GOT3 (cell line): Measurements from ENCODE around the gene PGBD1.

Experiments used
- DNase-seq: peaks from one replicate; lab custom pipeline; 2025; ENCODE audit warnings: mixed read lengths; lab: John Stamatoyannopoulos, UW

PGBD1 gene, protein sequence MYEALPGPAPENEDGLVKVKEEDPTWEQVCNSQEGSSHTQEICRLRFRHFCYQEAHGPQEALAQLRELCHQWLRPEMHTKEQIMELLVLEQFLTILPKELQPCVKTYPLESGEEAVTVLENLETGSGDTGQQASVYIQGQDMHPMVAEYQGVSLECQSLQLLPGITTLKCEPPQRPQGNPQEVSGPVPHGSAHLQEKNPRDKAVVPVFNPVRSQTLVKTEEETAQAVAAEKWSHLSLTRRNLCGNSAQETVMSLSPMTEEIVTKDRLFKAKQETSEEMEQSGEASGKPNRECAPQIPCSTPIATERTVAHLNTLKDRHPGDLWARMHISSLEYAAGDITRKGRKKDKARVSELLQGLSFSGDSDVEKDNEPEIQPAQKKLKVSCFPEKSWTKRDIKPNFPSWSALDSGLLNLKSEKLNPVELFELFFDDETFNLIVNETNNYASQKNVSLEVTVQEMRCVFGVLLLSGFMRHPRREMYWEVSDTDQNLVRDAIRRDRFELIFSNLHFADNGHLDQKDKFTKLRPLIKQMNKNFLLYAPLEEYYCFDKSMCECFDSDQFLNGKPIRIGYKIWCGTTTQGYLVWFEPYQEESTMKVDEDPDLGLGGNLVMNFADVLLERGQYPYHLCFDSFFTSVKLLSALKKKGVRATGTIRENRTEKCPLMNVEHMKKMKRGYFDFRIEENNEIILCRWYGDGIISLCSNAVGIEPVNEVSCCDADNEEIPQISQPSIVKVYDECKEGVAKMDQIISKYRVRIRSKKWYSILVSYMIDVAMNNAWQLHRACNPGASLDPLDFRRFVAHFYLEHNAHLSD

GRCh38 chr6:28281288-28282064, at the start of gene PGBD1:
Gene PGBD1, plus strand, starts transcription at chr6:28281572. Its CDS starts 2,242 bp downstream, at chr6:28283814.
- peak; percentile 12 for DNase-seq

DNA sequence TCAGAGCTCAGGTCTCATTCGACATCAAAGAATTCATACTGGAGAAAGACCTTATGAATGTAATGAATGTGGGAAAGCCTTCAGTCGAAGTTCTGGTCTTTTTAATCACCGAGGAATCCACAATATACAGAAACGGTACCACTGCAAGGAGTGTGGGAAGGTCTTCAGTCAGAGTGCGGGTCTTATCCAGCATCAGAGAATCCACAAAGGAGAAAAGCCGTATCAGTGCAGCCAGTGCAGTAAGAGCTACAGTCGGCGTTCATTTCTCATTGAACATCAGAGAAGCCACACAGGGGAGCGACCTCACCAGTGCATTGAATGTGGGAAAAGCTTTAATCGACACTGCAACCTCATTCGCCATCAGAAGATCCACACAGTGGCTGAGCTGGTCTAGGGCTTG, 48.6 kb upstream of the PGBD1 start:
- DNase-seq = no peak

- DNase-seq = no peak
Measured at GRCh38 chr6:28235912-28236452, 45.4 kb upstream of the PGBD1 start.

DNA sequence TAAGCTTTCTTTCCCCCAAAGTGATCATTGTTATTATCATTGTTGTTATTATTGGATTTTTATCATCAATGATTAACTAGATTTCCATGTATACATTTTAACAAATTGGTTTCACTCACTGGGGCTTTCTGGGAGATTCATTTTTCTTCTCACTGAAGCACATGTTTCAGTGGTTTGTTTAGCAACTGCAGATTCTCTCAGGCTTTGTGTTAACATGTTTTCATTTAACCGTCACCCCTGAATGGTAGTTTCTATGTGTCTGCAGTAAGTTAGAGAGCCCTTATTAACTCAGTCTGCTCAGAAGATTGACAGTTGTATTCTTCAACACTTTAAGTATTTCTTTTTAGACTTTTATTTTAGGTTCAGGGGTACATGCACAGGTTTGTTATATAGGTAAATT, 41.7 kb upstream of the PGBD1 start:
- DNase-seq = no peak

- no peak for DNase-seq
Measured at GRCh38 chr6:28240471-28240870, 40.9 kb upstream of the PGBD1 start.

GRCh38 chr6:28243946-28244345, 37.4 kb upstream of the PGBD1 start:
- DNase-seq = no peak

DNA sequence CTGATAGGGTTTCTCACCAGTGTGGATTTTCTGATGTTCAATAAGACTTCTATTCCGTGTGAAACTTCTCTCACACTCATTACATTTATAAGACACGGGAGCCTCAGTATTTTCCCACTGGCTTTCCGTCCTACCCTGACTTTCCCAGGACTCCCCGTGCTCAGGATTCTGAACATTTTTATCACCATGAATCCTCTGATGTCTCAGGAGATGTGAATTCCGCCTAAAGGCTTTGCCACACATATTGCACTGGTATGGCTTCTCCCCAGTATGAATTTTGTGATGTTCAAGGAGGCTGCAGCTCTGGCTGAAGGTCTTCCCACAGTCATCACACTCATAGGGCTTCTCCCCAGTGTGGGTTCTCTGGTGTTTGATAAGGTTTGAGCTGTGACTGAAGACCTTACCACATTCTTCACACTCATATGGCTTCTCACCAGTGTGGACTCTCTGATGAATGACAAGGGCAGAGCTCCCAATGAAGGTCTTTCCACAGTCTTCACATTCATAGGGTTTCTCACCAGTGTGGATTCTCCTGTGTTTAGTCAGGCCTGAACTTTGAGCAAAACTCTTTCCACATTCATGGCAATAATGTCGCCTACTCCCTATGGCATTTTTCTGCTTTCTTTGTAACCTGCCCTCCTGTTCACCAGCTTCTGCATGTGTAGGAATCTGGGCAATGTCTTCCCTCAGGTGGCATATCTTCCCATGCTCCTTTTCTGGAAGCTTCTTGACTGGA, 36.0 kb upstream of the PGBD1 start:
- no peak for DNase-seq

DNA sequence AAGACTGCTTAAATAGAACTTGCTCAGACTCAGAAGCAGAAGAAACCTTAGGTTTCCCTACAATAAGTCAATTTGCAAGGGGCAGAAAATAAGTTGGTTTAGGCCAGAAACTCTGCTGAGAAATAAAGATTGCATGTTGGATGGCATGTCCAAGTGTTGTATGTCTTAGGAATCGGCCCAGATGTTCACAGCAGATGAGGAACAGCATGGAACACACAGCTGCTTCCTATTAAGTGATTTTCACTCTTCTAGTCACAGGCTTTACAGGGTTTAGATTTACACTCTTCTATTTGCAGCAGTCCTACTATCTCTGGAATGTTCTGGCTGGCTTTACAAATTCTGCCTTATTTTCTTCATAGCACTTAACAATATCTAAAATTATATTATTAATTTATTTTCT, 32.5 kb upstream of the PGBD1 start:
- DNase-seq = no peak

GRCh38 chr6:28250747-28251146, 30.6 kb upstream of the PGBD1 start:
- DNase-seq = no peak

DNA sequence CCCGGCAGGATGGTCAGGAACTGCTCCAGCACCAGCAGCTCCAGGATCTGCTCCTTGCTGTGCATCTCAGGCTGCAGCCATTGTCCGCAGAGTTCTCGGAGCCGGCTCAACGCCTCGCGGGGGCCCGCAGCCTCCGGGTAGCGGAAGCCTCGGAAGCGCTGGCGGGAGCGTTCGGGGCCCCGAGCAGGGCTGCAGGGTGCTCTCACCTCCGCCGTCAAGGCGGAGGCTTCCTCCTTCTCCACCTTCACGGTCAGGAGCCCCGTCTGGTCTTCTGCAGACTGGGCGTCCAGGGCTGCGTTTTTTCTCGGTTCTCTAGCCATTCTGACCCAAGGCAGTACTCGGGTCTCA, 29.7 kb upstream of the PGBD1 start:
- DNase-seq = no peak

DNA sequence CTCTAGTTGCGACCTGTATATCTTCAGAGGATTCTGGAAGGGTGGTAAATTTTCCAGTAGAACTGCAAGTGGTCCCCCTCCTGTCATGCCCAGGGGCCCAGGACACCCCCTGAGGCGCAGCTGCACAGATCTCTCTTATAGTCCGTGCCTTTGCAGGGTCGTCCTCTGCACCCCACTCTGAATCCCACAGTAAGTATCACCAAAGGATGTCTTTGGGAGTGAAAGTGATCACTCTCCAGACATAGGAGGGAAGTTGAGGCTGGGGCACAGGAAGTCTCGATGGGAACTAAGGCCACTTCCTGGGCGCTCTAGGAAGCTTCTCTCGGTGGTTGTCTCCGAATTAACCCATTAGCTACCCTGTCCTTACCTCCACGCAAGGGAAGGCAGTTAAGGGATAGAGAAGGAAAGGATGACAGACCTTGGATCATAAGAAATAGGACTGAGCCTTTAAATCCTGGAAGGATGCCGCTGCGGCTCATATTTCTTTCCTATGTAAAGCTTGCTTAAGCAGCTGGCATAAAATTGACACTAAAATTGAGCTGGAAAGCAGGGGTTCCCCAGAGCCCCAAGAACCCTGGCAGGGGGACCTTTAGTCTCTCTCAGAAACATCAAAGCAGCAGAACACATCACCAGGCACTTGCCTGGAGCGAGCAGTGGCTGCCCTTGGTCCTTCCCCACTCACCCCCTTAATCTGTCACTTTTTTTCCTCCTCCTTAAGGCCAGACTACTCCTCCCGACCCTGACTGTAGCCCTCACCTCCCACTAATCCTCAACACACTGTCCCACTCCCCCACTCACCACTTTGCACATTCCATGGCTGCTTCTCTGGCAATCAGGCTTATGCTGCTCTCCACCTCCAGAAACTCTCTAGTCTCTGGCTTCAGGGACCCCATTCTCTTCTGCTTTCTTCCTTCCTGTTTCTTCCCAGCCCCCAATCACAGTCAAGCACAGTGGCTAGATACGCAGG, 29.1 kb upstream of the PGBD1 start, which contains the start of gene ZKSCAN4:
ZKSCAN4 (minus strand) TSS at position 261 of the 967 bp plus-strand sequence. CDS start 289 bp downstream, outside the sequence.
- peak; percentile 39 for DNase-seq

- DNase-seq = no peak
Measured at GRCh38 chr6:28254121-28254519, 27.3 kb upstream of the PGBD1 start.

GRCh38 chr6:28257042-28257441, 24.3 kb upstream of the PGBD1 start:
- no peak for DNase-seq

DNA sequence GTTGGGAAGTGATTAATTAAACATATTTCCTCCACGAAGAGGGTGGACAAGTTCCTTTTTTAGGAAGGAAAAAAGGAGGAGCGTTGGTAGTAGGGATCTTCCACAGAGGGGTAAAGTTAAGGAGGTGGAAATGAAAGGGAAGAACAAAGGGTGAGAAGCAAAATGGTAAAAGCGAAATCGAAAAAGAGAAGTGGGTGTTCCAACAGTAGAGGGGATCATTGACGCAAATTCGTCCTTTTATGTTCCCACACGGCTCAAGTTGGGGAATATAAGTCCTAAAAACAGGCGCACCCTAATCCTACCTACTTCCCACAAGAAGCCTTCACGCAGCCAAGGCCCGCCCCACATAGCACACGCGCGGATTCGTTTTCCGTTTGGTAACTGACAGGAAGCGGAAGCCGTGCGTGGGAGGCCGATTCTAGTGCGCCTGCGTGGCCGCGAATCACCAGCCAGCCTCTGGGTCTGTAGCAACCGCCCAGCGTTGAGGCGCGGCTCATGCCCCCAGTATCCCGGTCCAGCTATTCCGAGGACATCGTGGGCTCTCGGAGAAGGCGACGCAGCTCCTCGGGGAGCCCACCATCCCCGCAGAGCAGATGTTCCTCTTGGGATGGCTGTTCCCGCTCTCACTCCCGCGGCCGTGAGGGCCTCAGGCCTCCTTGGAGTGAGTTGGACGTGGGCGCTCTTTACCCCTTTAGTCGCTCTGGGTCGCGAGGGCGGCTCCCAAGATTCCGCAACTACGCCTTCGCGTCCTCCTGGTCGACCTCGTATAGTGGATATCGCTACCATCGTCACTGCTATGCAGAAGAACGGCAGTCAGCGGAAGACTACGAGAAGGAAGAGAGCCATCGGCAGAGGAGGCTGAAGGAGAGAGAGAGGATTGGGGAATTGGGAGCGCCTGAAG, 22.2 kb upstream of the PGBD1 start, which contains the start of gene NKAPL:
NKAPL (plus strand) TSS at position 421 of the 901 bp plus-strand sequence; CDS start at position 496, 75 bp downstream.
- no peak for DNase-seq

DNA sequence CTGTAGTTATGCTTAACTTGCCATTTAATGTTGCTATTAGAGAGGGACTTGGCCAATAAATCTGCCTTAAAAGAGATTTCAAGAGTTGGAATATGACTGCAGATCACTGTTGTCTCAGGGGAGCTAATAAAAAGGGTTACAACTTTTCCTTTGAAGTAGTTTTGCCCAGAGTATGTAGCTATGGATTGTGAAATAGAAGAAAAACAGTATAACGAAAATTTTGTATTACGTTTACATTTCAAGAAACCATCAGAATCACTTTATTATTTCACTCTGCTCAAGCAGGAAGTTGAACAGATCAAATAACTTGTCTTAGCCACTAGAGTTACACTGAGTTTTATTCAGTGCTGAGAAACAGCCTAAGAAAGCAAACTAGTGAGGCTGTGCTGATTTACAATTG, 17.4 kb upstream of the PGBD1 start:
- no peak for DNase-seq

- no peak for DNase-seq
Measured at GRCh38 chr6:28264834-28265401, 16.5 kb upstream of the PGBD1 start.

DNA sequence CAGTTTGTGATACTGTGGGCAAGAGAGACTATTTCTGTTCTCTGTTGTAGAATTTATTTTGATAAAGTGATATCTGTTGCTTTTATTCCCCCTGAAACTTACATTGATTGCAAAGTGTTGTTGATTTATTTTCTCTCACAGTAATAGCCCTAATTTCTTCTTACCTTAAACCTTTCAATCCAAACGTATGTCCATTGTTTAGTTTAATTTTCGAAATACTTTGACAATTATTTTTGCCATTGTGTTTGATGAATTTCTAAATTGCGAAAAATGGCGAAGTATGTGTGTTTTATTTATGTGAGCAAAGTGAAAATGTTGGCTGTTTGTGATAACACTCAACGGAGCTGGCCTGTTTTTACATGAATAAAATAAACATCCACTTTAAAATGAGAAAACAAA, 14.8 kb upstream of the PGBD1 start:
- no peak for DNase-seq

DNA sequence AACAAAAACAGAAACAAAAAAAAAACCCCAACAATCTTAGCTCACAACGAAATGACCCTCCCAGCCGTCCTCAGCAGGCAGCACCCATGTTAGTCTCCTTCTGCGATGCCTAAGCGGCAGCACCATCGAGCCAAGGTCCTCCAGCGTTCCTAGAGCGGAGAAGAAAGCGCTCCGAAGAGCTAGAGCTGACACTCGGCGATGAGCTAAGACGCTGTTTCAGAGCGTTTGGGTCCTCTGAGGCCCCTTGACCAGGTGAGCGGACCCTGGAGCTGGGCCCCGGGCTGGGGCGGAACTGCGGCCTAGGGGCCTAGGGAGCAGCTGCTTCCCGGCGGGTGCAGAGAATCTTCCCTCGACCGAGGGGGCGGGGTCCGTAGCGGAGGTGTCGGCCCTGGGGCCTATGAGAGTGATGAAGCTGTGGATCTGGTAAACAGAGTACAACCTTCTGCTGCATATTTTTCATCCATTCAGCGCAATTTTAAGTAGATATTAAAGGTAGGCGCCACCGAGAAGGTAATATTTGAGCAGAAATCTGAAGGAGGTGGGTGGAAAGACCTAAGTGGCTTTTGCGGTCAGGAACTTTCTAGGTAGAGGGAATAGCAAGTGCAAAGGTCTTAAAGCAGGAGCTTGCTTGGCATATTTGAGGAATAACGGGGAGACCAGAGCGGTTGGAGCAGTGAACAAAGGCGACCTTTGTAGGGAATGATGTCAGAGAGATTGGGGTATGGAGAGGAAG, 14.2 kb upstream of the PGBD1 start, which contains the start of gene ZSCAN26:
ZSCAN26 (plus strand) TSS at position 182 of the 733 bp plus-strand sequence. CDS start 4,777 bp downstream, outside the sequence.
- peak; percentile 52 for DNase-seq
